H1 (cell line): ENCODE results near the gene STEAP1B.

ENCODE experiments used
- CTCF ChIP-seq, 3 experiments: IDR thresholded peaks; 1 replicate in 2 of 3; 2 replicates in 1 of 3; pipeline versions ENCODE4 v1.5.1 to v1.6.1; 2011; ENCODE audit warnings: low read length in 3 of 3, mild to moderate bottlenecking in 3 of 3, inconsistent platforms in 2 of 3, low read depth in 1 of 3, moderate library complexity in 1 of 3; ENCODE audit not compliant: insufficient read depth in 1 of 3; ENCODE audit errors: control extremely low read depth in 1 of 3
- GABPA ChIP-seq: IDR thresholded peaks from 2 replicates; pipeline ENCODE4 v1.6.1; 2011; ENCODE audit warnings: mild to moderate bottlenecking, low read length, moderate library complexity, borderline replicate concordance; ENCODE audit not compliant: insufficient read depth
- GTF2F1 ChIP-seq: IDR thresholded peaks from 2 replicates; pipeline ENCODE4 v1.6.1; 2012; ENCODE audit warnings: low read depth, low read length, improper control_type of control experiment, borderline replicate concordance
- SRF ChIP-seq: IDR thresholded peaks from 2 replicates; pipeline ENCODE4 v1.6.1; 2011; ENCODE audit warnings: mild to moderate bottlenecking, low read depth, low read length, moderate library complexity
- TCF12 ChIP-seq: IDR thresholded peaks from 2 replicates; pipeline ENCODE4 v1.6.1; 2011; ENCODE audit warnings: low read depth, mild to moderate bottlenecking, low read length

- TF ChIP-seq GABPA, result no peak
- no peak for TF ChIP-seq GTF2F1
- TF ChIP-seq CTCF (IDR thresholded peaks at IDR 0.05; ENCODE audit: control extremely low read depth in 1 of 3, insufficient read depth in 1 of 3, low read depth in 1 of 3, low read length in 3 of 3), result no peak
- no peak for TF ChIP-seq TCF12
- no peak for TF ChIP-seq SRF
These were observed 44.3 kb upstream of the STEAP1B start for GRCh38 chr7:22544245-22544644.
